ENCODE data around the gene C10orf88.

C10orf88 gene, protein sequence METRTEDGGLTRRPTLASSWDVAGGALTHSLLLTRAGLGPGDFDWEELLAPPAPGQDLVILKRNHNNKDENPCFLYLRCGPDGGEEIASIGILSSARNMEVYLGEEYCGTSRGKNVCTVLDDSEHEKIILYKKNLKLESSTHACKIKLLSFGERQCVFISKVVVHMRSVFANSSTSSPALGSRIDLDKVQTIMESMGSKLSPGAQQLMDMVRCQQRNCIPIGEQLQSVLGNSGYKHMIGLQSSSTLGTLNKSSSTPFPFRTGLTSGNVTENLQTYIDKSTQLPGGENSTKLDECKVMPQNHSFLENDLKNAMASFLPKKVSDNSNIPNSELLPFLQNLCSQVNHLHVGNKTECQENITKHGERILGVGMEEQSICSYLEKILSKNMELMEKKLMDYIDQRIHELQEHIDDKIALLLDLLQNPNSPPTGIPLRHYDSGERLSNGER

DNA sequence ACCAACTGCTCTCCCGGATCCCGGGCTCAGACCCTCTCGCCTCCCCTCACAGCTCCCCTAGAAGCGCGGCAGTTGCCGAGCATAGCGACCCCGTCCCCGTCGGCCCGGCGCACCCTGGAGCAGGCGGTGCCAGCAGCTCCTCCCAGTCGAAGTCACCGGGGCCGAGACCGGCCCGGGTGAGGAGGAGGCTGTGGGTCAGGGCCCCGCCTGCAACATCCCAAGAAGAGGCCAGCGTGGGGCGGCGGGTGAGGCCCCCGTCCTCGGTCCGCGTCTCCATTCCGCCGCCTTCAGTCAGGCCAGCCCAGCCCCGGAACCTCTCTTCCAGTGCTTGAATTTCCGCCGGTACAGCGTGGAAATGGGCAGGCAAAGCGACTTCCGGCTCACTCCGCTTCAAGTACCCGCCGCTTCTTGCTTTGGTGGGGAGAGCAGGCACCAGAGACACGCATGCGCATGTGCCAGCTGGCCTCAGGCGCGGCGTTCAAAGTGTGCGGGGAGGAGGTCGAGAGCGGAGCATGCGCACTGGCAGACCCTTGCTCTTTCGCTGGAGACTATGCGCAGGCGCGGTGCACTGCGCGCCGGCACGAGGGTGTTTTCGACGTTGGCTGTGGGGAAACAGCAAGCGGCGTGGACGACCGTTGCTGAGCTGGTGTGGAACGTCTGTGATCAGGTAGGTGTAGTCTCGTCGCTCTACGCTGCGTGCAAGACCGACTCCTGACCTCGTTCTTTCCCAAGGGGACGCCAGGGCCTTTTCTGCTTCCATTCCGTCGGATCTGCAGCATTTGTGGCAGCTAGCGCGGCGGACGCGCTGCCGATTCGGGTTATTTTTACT is at the start of gene C10orf88:
TSS of gene C10orf88 (minus strand) at position 326 of the 829 bp plus-strand sequence. CDS start at position 277, 49 bp downstream.
- peak; percentile 93 for DNase-seq

DNA sequence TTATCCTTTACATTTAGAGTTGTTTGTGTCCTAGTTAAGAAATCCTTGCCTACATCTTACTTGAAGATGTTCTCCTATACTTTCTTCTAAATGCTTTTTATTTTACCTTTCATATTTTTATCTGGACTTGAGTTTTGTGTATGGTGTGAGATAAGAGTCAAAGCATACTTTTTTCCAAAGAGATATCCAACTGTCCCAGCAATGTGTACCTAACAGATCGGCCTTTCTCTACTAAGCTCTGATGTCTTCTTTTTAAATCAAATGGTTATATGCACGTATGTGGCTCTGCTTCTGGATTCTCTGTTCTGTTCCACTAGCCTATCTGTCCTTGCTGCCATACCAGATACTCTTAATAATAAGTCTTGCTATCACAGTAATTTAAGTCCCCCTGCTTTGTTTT is 47.3 kb upstream of the C10orf88 start:
- DNase-seq: no peak

DNA sequence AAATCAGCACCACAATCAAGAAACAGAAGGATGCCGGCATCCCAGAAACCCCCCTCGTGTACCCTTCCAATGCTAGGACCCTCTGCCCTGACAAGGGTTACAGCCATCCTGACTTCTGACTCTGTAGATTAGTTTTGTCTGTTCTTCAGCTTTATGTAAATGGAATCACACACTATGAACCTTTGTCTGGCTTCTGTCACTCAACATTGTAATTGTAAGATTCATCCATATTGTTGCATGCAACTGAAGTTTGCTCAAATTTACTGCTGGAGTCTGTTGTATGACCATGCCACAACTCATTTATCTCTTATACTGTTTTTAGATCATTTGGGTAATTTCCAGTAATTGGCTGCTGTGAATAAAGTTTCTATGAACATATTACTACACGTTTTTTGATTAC is 46.1 kb upstream of the C10orf88 start:
- no peak for DNase-seq

DNA sequence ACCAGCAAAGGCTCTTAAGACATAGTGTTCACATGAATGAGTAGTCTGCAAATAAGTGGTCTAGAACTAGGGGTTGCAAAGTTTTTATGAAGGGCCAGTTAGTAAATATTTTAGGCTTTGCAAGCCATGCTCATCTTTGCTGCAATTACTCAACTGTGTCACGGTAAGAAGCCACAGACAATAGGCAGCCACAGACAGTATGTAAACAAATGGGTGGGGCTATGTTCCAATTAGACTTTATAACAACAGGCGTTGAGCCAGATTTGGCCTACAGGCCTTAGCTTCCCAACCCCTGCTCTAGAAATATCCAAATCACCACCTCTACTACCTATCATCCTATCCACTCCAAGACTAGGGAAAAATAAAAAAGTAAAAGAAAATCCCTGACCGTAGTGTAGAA is 45.3 kb upstream of the C10orf88 start:
- peak; percentile 25 for DNase-seq

DNA sequence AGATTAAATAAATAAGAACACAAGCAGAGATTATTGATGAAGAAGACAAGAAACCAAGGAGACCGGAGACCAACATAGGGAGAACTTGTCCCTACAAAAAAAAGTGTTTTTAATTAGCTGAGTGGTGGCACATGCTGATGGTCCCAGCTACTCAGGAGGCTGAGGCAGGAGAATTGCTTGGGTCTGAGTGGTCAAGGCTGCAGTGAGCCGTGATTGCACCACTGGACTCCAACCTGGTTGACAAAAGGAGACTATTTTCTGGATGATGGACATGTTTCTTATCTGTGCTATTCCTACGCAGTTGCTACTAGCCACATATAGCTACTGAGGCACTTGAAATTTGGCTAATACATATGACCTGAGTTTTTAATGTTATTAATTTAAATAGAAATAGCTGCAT is 44.9 kb upstream of the C10orf88 start:
- DNase-seq: no peak

DNA sequence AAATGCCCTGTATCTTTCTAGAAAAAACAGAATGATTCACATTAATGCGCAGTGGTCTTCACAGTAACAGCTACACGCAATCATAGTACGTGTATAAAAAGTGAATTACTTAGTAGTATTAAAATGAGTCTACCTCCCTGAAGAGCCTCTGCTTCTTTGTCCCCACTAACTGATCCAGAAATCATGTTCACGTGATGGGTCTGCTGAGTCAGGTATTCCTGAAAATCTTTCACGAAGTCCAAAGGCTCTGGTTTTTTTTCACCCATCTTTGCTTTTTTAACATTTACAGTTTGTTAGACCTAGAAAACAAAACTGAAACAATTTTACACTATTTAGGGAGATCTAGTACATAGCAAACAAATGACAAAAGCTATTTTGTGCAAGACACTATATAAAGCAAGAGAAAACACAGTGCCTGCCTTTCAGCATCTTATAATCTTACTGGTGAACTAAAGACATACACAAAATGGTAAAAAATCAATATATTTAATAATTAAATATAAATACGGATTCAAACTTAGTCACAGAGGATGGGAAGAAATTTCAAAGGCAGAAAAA is 44.4 kb upstream of the C10orf88 start:
- no peak for DNase-seq

DNA sequence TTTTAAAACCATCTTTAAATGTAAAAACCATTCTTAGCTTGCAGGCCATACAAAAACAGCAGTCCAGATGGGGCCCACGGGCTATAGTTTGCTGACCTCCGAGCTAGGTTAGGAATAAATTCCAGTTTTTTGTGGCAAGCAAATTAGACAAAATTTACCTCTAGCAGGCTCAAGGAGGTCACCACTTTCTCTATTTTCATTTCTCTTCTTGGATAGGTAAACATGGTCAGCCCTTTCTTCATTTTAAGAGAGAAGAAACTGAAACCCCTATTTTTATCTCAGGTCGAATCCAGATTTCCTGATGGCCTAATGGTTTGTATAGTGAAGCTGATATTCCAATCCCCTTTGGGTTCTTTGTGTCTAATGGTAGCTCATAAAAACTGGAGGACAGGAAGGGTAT is 43.8 kb upstream of the C10orf88 start:
- DNase-seq: no peak

DNA sequence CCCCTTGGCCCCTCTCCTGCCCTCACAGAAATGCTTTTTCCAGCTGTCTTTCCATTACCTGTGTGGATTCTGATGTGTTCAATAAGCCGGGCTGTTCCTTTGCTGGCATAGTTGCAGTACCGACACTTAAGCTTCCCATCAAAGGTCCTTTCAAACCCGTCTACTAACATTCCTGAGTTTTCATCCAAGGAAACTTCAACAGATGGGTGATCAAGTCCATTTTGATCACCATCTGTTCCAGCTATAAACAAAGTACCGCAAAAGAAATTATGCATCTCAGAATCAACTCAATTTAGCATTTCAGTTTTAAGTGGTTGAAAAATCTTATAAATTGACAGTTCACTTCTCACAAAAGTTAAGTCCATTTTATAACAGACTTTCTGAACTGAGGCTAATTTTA is 41.9 kb upstream of the C10orf88 start:
- DNase-seq: no peak

DNA sequence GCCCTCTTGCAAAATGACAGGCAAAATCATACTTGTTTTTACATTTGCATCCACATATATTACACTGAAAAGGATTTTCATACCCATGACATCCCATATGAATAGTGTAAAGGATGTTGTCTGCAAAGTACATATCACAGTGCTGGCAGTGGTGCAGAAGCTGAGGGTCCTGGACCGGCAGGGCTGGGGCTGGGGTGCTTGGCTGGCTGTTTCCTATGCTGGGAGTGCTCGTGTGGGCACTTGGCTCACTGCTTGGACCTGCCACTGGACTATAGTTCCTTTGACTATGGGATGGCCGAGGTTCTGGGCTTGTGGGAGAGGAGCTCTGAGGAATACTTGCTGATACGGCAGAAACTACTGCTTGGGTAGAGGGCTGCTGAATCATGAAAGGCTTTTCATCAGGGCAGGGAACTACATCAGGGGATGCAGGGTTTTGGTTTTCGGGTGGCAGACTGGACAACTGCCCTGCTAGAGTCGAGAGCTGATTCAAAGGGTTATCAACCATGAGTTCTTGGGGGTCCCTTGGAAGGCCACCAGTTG is 39.8 kb upstream of the C10orf88 start:
- no peak for DNase-seq

DNA sequence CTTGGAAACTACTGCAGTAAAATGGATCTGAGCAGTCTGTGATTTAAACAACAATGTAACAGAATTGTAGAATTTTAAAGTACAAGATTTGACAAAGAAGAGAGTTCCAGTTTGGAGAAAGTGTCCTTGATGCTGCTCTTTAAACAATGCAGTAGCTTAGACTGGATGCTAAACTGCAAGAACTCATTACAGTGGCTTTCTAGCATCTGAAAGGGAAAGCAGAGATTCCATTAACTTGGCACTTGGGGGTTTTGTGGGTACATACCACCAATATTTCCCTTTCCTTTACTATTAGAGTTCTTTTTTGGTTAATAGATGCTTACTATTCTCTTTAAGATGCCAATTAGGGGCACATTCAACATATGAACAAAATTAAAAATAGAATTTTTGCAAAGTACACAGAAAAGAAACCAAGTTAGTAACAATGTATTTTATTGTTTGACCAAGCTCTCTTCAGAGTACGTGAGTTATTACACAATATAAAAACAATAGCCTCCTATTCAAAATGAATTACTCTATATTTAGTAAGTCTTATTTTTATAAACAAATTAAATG is 38.1 kb upstream of the C10orf88 start:
- DNase-seq: no peak

DNA sequence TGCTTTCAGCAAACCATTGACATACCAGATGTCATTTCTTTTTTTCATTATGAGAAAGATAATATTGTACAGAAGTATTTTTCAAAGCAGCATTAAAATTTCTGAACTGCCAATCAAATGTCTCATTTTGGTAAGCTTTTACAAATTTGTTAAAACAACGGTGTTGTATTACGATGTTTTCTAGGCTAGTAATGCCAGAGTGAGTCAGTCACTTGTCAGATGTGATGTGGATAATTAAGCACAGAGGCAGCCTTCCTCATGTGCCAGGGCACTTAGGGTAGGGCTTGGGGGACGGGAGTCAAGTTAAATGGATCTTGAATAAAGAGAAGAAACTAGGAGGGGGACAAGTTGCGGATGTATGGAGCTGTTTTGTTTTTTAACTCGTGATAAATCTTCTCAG is 36.3 kb upstream of the C10orf88 start:
- no peak for DNase-seq

DNA sequence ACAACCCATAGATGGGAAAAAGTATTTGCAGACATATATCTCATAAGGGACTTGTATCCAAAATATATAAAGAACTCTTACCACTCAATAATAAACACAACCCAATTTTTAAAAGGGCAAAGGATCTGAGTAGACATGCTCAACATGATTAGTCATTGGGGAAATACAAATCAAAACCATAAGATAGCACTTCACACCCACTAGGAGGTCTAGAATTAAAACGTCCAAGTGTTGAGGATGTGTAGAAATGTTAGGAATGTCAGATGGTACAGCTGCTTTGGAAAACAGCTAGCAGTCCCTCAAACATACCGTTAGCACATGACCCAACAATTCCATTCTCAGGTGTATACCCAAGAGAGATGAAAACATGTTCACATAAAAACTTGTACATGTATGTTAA is 34.5 kb upstream of the C10orf88 start:
- no peak for DNase-seq

DNA sequence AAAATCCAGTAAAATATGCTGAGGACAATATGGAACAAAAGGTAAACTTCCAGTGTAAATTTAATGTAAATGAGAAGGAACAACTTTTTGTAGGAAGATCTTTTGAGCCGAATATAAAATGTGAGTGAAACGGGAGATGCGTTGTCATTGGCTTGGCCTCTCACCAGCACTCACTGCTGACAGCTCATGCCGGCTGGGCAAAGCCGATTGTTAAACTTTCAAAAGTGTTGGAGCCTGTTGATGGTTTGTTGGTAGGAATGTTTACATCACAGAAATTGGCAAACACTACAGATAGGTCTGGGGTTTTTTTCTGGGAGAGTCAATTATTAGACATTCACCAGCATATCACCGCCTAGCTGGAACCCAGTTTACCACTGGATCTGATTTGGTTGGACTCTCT is 32.3 kb upstream of the C10orf88 start:
- DNase-seq: no peak

DNA sequence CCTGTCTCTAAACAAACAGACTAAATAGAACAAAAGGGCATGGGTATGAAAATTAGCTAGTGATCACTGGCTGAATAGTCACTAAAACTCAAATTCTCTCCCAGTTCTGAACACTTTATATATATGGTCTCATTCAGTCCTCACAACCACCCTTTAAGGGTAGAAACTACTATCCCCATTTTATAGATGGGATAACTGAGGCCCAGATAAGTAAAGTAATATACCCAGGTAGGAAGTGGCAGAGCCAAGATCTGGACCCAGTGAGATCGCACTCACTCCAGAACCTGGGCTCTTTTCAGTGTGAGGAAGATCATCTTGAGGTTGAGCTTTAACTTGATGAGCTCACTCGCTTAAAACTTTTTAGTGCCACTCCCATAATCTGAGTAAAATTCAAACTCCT is 30.7 kb upstream of the C10orf88 start:
- no peak for DNase-seq

DNA sequence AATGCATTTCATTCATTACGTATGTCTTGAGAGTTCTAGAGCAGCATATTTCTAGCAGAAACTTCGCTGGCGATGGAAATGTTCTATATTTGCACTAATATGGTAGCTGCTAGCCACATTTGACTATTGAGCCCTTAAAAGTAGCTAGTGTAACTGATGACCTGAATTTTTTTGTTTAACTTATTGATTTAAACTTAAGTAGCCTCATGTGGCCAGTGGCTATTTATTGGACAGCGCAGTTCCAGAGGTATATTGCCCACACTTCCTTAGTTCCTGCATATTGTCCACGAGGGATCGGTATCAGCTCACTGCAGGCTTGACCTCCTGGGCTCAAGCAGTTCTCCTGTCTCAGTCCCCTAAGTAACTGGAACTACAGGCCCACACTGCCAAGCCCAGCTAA is 29.9 kb upstream of the C10orf88 start:
- no peak for DNase-seq

DNA sequence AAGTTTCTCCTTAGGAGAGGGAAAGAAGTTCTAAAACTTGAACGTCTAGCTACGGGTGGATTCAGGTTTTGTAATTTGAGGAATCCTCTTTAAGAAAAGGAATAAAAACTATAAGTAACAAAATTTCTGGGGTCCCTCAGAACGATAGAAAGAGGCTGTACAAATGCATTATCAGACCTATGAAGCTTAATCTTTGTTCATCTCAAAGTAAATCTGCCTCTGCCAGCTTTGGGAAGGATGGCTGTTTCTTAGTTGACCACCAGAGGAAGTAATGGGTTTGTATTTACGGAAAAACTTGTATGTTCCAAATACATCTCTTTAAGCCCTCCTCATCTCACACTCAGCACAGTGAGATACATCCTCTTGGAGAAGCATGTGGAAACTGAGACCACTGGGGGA is 27.0 kb upstream of the C10orf88 start:
- DNase-seq: no peak

DNA sequence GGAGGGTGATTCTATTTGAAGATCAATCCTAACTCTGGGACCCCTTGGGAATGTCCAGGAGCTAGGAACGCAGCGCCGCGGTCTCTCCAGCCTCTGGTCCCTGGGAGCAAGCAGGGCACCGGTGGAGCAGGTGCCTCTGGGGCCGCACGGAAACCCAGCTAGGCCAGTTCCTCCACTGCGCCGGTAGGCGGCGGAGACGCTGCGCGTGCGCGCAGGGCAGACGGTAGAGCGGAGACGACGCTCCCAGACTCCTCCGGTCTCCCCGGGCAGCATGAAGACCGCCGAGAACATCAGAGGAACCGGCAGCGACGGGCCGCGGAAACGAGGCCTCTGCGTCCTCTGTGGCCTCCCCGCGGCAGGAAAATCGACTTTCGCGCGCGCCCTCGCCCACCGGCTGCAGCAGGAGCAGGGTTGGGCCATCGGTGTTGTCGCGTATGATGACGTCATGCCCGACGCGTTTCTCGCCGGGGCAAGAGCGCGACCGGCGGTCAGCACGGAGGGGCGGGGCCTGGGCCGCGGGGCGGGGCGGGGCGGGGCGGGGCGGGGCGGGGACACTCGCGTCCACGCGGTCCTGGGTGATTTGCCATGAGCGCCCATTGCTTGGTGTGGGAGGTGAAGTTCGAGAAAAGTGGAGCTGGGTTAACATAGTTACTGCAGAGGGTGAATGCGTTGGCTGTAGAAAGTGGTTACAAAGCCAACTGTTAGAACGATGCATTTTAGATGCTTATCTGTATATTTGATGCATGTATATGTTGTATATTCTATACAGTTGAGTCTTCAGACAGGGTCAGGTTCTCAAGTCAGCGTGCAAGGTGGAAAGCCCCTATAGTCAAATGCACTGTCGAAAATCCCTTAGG is 26.4 kb upstream of the C10orf88 start, which contains the start of gene PSTK:
TSS of gene PSTK (plus strand) at position 193 of the 857 bp plus-strand sequence. CDS start at position 272, 79 bp downstream.
- DNase-seq: peak; percentile 74

DNA sequence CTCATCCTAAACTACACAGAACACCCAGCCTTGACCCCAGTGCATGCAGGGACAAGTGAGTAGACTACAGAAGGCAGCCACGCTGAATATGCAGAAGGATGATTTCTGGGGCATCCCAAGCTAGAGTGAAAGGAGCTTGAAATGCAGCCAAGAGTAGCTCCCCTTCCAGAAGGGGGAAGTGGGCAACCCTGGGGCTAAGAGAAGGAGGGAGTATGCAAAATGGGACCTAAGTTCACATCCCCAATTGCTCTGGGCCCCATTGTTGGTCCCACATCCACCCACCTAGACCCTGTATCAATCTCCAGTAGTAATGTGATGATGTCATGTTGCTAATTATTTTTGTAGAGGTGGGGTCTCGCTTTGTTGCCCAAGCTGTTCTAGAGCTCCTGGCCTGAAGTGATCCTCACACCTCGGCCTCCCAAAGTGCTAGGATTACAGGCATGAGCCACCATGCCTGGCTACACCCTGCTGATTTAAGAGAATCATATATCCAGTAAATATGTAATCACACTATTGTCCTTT is 20.6 kb upstream of the C10orf88 start:
- no peak for DNase-seq

DNA sequence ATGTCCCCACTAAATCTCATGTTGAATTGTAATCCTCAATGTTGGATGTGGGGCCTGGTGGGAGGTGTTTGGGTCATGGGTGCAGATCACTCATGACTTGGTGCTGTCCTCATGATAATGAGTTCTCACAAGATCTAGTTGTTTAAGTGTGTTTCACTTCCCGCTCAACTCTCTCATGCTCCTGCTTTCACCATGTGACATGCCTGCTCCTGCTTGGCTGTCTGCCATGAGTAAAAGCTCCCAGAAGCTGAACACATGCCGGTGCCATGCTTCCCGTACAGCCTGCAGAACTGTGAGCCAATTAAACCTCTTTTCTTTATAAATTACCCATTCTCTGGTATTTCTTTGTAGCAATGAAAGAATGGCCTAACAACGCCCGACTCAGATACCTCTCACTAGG is 20.0 kb upstream of the C10orf88 start:
- no peak for DNase-seq

DNA sequence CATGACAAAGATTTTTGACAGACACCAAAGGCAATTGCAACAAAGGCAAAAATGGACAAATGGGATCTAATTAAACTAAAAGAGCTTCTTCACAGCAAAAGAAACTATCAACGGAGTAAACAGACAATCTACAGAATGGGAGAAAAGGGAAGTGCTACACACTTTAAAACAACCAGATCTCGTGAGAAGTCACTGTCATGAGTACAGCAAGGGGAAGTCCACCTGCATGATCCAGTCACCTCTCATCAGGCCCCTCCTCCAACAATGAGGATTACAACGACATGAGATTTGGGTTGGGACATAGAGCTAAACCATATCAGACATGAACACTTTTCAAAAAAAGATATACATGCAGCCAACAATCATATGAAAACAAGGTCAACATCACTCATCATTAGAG is 14.7 kb upstream of the C10orf88 start:
- DNase-seq: no peak

DNA sequence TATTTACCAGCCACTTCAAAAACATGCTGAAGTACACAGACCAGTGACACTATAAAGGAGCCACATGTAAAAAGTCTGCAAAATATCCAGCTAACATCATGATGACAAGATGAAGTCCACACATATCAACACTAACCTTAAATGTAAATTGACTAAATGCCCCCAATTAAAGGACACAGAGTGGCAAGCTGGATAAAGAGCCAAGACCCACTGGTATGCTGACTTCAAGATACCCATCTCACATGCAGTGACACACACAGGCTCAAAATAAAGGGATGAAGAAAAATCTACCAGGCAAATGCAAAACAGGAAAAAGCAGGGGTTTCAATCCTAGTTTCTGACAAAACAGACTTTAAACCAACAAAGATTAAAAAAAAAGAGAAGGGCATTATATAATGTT is 12.9 kb upstream of the C10orf88 start:
- no peak for DNase-seq

DNA sequence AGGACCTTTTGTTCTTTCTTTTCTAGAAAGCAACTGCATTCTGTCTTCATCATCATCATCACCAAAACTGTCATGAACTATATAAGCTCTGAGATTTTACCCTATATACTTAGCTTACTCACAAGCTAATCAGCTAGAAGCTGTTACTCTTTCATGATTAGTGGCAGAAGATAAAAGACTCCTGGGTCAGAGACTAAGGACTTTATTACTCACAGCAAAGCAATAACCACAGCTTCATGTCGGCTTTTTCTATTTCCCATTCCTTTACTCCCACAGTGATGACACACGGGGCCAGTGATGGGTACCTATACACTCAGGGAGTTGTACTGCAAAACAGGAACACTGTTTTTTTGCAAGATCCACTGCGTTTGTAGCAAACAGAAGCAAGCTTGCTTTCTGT is 8.4 kb upstream of the C10orf88 start:
- DNase-seq: no peak
